ENCODE data around the gene ZSWIM3.

ZSWIM3 gene

DNA sequence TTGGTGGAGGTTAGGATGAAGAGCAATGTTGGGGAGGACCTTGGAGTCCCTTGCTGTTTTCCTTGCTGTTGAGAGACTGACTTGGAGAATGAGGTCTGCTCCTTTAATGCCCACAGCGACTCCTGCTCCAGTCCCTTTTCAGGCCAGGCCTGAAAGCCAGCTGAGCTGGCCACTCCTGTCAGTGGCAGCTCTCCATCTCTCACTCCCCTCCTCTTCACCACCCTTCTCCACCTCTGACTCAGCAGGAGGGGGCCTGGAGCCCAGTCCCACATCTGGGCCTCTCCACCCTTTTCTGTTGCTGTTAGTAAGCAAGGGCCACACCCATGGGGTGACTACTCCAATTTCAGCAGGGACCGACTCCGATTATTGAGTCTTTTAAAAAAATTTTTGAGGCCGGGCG is 21.6 kb upstream of the ZSWIM3 start:
- Histone ChIP-seq H3K4me1 (ENCODE audit: insufficient read depth, low read length) (peaks cover 10% of the 10 kb centered on the region), H2AFZ (ENCODE audit: low read depth, low read length) (no peak overlapping the region), H3K9me3 (ENCODE audit: low read length) (no peaks in the 10 kb centered on the region), H3K4me3 (ENCODE audit: low read length) (no peak overlapping the region), H3K36me3 (ENCODE audit: insufficient read depth, low read length) (peaks cover 10% of the 10 kb centered on the region), H3K27me3 (ENCODE audit: insufficient read depth, low read length) (no peaks in the 10 kb centered on the region)

DNA sequence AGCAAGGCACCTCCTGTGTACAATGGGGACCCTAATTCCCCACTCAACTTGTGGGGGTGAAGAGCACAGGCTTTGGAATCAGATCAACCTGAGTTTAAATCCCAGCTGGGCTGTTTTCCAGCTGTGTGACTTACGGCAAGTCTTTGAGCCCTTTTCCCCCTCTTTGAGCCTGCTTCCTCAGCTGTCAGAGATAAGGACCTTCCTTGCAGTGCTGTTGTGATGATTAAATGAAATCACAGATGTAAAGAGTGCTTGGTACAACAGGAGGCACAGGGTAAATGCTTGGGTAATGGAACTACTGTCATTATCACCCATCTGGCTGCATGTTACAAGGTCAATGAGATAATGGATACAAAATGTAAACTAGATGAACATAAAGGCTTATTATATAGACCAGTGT is 20.6 kb upstream of the ZSWIM3 start:
- H3K36me3 ChIP-seq (ENCODE audit: insufficient read depth, low read length) = peaks cover 18% of the 10 kb centered on the region
- H3K4me1 ChIP-seq (ENCODE audit: insufficient read depth, low read length) = peaks cover 10% of the 10 kb centered on the region
- no peaks in the 10 kb centered on the region for H3K27me3 ChIP-seq (ENCODE audit: insufficient read depth, low read length)
- H2AFZ ChIP-seq (ENCODE audit: low read depth, low read length) = no peak overlapping the region
- no peaks in the 10 kb centered on the region for H3K9me3 ChIP-seq (ENCODE audit: low read length)
- no peak overlapping the region for H3K4me3 ChIP-seq (ENCODE audit: low read length)

- Histone ChIP-seq H3K9me3 (ENCODE audit: low read length) (no peaks in the 10 kb centered on the region), H3K27me3 (ENCODE audit: insufficient read depth, low read length) (no peaks in the 10 kb centered on the region), H3K4me3 (ENCODE audit: low read length) (no peak overlapping the region), H3K36me3 (ENCODE audit: insufficient read depth, low read length) (peaks cover 53% of the 10 kb centered on the region), H3K4me1 (ENCODE audit: insufficient read depth, low read length) (no peaks in the 10 kb centered on the region), H2AFZ (ENCODE audit: low read depth, low read length) (no peak overlapping the region)
Measured at GRCh38 chr20:45840700-45841198, 16.7 kb upstream of the ZSWIM3 start.

- Histone ChIP-seq H2AFZ (ENCODE audit: low read depth, low read length) (no peak overlapping the region), H3K9me3 (ENCODE audit: low read length) (no peaks in the 10 kb centered on the region), H3K4me1 (ENCODE audit: insufficient read depth, low read length) (no peaks in the 10 kb centered on the region), H3K4me3 (ENCODE audit: low read length) (no peak overlapping the region), H3K36me3 (ENCODE audit: insufficient read depth, low read length) (peaks cover 51% of the 10 kb centered on the region), H3K27me3 (ENCODE audit: insufficient read depth, low read length) (no peaks in the 10 kb centered on the region)
Measured at GRCh38 chr20:45841407-45842129, 15.8 kb upstream of the ZSWIM3 start.

- H2AFZ ChIP-seq (ENCODE audit: low read depth, low read length) = no peak overlapping the region
- peaks cover 50% of the 10 kb centered on the region for H3K36me3 ChIP-seq (ENCODE audit: insufficient read depth, low read length)
- no peaks in the 10 kb centered on the region for H3K9me3 ChIP-seq (ENCODE audit: low read length)
Measured at GRCh38 chr20:45842169-45842812, 15.1 kb upstream of the ZSWIM3 start.

GRCh38 chr20:45843506-45843905 is 13.9 kb upstream of the ZSWIM3 start:
- Histone ChIP-seq H3K4me1 (ENCODE audit: insufficient read depth, low read length) (no peaks in the 10 kb centered on the region), H3K9me3 (ENCODE audit: low read length) (no peaks in the 10 kb centered on the region), H2AFZ (ENCODE audit: low read depth, low read length) (no peak overlapping the region), H3K36me3 (ENCODE audit: insufficient read depth, low read length) (peaks cover 57% of the 10 kb centered on the region), H3K4me3 (ENCODE audit: low read length) (no peak overlapping the region), H3K27me3 (ENCODE audit: insufficient read depth, low read length) (no peaks in the 10 kb centered on the region)

More at GRCh38 chr20:45842169-45842812, 15.1 kb upstream of the ZSWIM3 start:
- Histone ChIP-seq H3K27me3 (ENCODE audit: insufficient read depth, low read length) (no peaks in the 10 kb centered on the region), H3K4me3 (ENCODE audit: low read length) (no peak overlapping the region), H3K4me1 (ENCODE audit: insufficient read depth, low read length) (no peaks in the 10 kb centered on the region)

DNA sequence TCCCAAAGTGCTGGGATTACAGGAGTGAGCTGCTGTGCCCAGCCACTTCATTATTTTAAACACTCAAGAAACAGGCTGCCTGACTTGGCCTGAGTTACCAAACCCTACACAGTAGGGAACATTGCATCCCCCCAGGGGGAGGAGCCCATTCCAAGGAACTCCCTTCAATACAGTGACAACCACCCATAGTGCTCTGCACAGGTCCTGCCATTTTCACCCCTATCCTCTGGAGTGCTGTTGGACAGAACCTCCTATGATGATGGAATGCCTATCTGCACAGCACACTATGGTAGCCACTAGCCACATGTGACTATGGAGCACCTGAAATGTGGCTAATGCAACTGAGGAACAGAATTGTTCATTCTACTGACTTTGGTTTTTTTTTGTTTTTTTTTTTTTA is 12.0 kb upstream of the ZSWIM3 start:
- H3K9me3 ChIP-seq (ENCODE audit: low read length) = no peaks in the 10 kb centered on the region
- peaks cover 61% of the 10 kb centered on the region for H3K36me3 ChIP-seq (ENCODE audit: insufficient read depth, low read length)
- no peaks in the 10 kb centered on the region for H3K27me3 ChIP-seq (ENCODE audit: insufficient read depth, low read length)
- no peaks in the 10 kb centered on the region for H3K4me1 ChIP-seq (ENCODE audit: insufficient read depth, low read length)
- H2AFZ ChIP-seq (ENCODE audit: low read depth, low read length) = no peak overlapping the region
- no peak overlapping the region for H3K4me3 ChIP-seq (ENCODE audit: low read length)

- no peak overlapping the region for H2AFZ ChIP-seq (ENCODE audit: low read depth, low read length)
- no peaks in the 10 kb centered on the region for H3K27me3 ChIP-seq (ENCODE audit: insufficient read depth, low read length)
- H3K4me1 ChIP-seq (ENCODE audit: insufficient read depth, low read length) = no peaks in the 10 kb centered on the region
- peaks cover 44% of the 10 kb centered on the region for H3K36me3 ChIP-seq (ENCODE audit: insufficient read depth, low read length)
- no peak overlapping the region for H3K4me3 ChIP-seq (ENCODE audit: low read length)
- no peaks in the 10 kb centered on the region for H3K9me3 ChIP-seq (ENCODE audit: low read length)
Measured at GRCh38 chr20:45848421-45848820, 9.0 kb upstream of the ZSWIM3 start.

DNA sequence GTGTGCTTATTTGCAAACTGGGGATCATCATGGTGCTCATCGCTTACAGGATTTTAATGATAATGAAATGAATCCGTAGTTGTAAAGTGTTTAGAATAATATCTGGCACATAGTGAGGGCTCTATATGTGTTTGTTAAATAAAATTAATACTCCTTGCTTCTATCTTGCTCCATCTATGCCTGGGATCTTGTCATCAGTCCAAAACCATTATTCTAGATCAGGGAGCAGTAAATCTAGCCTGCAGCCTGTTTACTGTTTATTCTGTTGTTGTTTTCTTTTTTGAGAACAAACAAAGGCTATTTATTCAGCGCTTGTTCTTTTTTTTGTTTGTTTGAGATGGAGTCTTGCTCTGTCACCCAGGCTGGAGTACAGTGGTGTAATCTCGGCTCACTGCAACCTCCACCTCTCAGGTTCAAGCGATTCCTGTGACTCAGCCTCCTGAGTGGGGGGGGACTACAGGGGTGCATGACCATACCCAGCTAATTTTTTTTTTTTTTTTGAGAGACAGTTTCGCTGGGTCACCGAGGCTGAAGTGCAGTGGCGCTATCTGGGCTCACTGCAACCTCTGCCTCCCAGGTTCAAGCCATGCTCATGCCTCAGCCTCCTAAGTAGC is 8.3 kb upstream of the ZSWIM3 start:
- H3K36me3 ChIP-seq (ENCODE audit: insufficient read depth, low read length) = peaks cover 38% of the 10 kb centered on the region
- H3K27me3 ChIP-seq (ENCODE audit: insufficient read depth, low read length) = no peaks in the 10 kb centered on the region
- H3K4me1 ChIP-seq (ENCODE audit: insufficient read depth, low read length) = no peaks in the 10 kb centered on the region
- no peak overlapping the region for H3K4me3 ChIP-seq (ENCODE audit: low read length)
- no peaks in the 10 kb centered on the region for H3K9me3 ChIP-seq (ENCODE audit: low read length)
- H2AFZ ChIP-seq (ENCODE audit: low read depth, low read length) = no peak overlapping the region

GRCh38 chr20:45850238-45850637 is 7.2 kb upstream of the ZSWIM3 start:
- Histone ChIP-seq H3K36me3 (ENCODE audit: insufficient read depth, low read length) (peaks cover 32% of the 10 kb centered on the region), H3K4me1 (ENCODE audit: insufficient read depth, low read length) (no peaks in the 10 kb centered on the region), H3K9me3 (ENCODE audit: low read length) (no peaks in the 10 kb centered on the region), H2AFZ (ENCODE audit: low read depth, low read length) (no peak overlapping the region), H3K27me3 (ENCODE audit: insufficient read depth, low read length) (no peaks in the 10 kb centered on the region), H3K4me3 (ENCODE audit: low read length) (no peak overlapping the region)

DNA sequence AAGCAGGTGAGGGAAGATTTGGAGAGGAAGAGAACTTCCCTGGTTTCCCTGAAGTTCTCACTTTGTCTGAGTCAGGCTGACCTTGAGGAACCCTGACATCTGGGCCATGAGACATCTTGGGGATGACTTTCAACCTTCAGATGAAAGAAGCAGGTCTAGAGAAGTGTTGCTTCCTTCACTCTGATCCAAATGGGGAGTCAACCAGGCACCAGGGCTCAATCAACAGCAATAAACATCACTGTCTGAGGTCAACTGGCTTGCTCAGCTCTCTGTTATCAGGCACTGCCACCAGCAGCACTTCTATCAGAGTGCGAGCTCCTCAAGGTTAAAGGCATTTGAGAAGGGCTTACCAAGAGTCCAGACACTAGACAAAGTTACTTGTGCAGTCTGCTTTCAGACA is 6.5 kb upstream of the ZSWIM3 start:
- Histone ChIP-seq H3K36me3 (ENCODE audit: insufficient read depth, low read length) (peaks cover 28% of the 10 kb centered on the region), H3K4me3 (ENCODE audit: low read length) (no peak overlapping the region)

GRCh38 chr20:45851501-45851900 is 5.9 kb upstream of the ZSWIM3 start:
- Histone ChIP-seq H3K36me3 (ENCODE audit: insufficient read depth, low read length) (peaks cover 28% of the 10 kb centered on the region), H3K4me1 (ENCODE audit: insufficient read depth, low read length) (peaks cover 7% of the 10 kb centered on the region), H3K4me3 (ENCODE audit: low read length) (no peak overlapping the region), H3K9me3 (ENCODE audit: low read length) (no peaks in the 10 kb centered on the region), H2AFZ (ENCODE audit: low read depth, low read length) (no peak overlapping the region), H3K27me3 (ENCODE audit: insufficient read depth, low read length) (no peaks in the 10 kb centered on the region)

More for the DNA sequence above, 6.5 kb upstream of the ZSWIM3 start:
- Histone ChIP-seq H2AFZ (ENCODE audit: low read depth, low read length) (no peak overlapping the region), H3K9me3 (ENCODE audit: low read length) (no peaks in the 10 kb centered on the region), H3K4me1 (ENCODE audit: insufficient read depth, low read length) (peaks cover 3% of the 10 kb centered on the region), H3K27me3 (ENCODE audit: insufficient read depth, low read length) (no peaks in the 10 kb centered on the region)

- H3K27me3 ChIP-seq (ENCODE audit: insufficient read depth, low read length) = no peaks in the 10 kb centered on the region
- H3K36me3 ChIP-seq (ENCODE audit: insufficient read depth, low read length) = peaks cover 25% of the 10 kb centered on the region
- no peaks in the 10 kb centered on the region for H3K9me3 ChIP-seq (ENCODE audit: low read length)
- H3K4me3 ChIP-seq (ENCODE audit: low read length) = no peak overlapping the region
- H2AFZ ChIP-seq (ENCODE audit: low read depth, low read length) = no peak overlapping the region
- H3K4me1 ChIP-seq (ENCODE audit: insufficient read depth, low read length) = peaks cover 9% of the 10 kb centered on the region
Measured at GRCh38 chr20:45852326-45852725, 5.1 kb upstream of the ZSWIM3 start.
